ENCODE measurements around the gene AGPAT2. TPM values are rescaled to one million over a fixed set of nuclear protein-coding genes. Genes with fewer than 3 reads are reported as not detected.

The AGPAT2 gene
- total RNA-seq, 1 experiment from 2014 or later, result 124 TPM

- intact Hi-C loops (cut with micrococcal nuclease; ENCODE audit: unreplicated experiment), result no loop called here
- ChIA-PET POLR2A (ENCODE audit: unreplicated experiment) (no interaction called here), CTCF (no interaction called here)
- Histone ChIP-seq H3K4me1 (replicated peaks; ENCODE audit: insufficient read depth) (peaks cover 47% of the 10 kb centered on the region), H3K27me3 (ENCODE audit: insufficient read depth, low read depth) (no peaks in the 10 kb centered on the region), H3K36me3 (ENCODE audit: low read depth) (no peaks in the 10 kb centered on the region), H3K4me3 (no peak overlapping the region), H3K9me2 (ENCODE audit: insufficient read depth) (no peaks in the 10 kb centered on the region), H2AFZ (no peak overlapping the region), H3K27ac (no peak overlapping the region), H3F3A (ENCODE audit: insufficient read depth, low read depth) (peaks cover 42% of the 10 kb centered on the region), H3K79me2 (ENCODE audit: low read depth) (no peaks in the 10 kb centered on the region), H4K20me1 (ENCODE audit: insufficient read depth) (no peaks in the 10 kb centered on the region), H3K9me3 (ENCODE audit: insufficient read depth, low read depth) (no peaks in the 10 kb centered on the region), H3K4me2 (peak overlapping the region; percentile 91)
- no peak for DNase-seq
- BruUV-seq (replicated peaks), result no TSS peak
- TF ChIP-seq EZH2 (IDR thresholded peaks at IDR 0.05; ENCODE audit: low read depth) (no peak), CTCF (conservative IDR thresholded peaks at IDR 0.05) (no peak)
Measured at GRCh38 chr9:136696502-136696901, 9.2 kb upstream of the AGPAT2 start.

DNA sequence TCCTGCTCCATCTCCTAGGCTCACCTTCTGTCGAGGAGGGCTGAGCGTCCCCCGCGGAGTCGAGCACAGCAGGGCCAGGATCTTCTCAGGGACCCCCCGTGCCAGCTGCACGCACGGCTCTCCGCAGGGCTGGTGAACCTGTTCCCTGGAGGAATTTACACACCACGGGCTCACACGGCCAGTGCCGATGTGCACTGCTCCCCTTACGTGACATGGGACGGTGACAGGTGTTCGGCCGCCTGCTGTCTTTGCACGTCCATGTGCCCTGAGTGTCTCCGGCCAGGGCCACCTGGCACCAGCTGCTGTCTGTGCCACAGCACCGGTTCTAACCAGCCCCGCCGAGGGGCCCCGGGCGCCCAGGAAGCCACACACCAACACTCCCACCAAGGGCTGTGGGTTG is 8.7 kb upstream of the AGPAT2 start:
- H4K20me1 ChIP-seq (ENCODE audit: insufficient read depth), result no peaks in the 10 kb centered on the region
- H3K4me1 ChIP-seq (replicated peaks; ENCODE audit: insufficient read depth), result peaks cover 47% of the 10 kb centered on the region
- H3K4me3 ChIP-seq, result no peak overlapping the region
- POLR2A ChIA-PET (ENCODE audit: unreplicated experiment), result interaction anchor here (0.5 kb wide), 1 partner anchor 11 kb away, joined by 3 read pairs; no protein-coding TSS in a partner anchor
- no peaks in the 10 kb centered on the region for H3K9me2 ChIP-seq (ENCODE audit: insufficient read depth)
- peak overlapping the region; percentile 91 for H3K4me2 ChIP-seq
- TF ChIP-seq CTCF (conservative IDR thresholded peaks at IDR 0.05) (no peak), EZH2 (IDR thresholded peaks at IDR 0.05; ENCODE audit: low read depth) (no peak)
- peaks cover 42% of the 10 kb centered on the region for H3F3A ChIP-seq (ENCODE audit: insufficient read depth, low read depth)
- DNase-seq, result no peak
- H3K27me3 ChIP-seq (ENCODE audit: insufficient read depth, low read depth), result no peaks in the 10 kb centered on the region
- BruUV-seq (replicated peaks), result no TSS peak
- intact Hi-C loops (cut with micrococcal nuclease; ENCODE audit: unreplicated experiment), result loop anchor here (2.0 kb wide), 5 partner anchors 15 to 211 kb away; no protein-coding TSS in a partner anchor
- peak overlapping the region; percentile 94 for H3K27ac ChIP-seq
- H3K9me3 ChIP-seq (ENCODE audit: insufficient read depth, low read depth), result no peaks in the 10 kb centered on the region
- no peaks in the 10 kb centered on the region for H3K79me2 ChIP-seq (ENCODE audit: low read depth)
- H3K36me3 ChIP-seq (ENCODE audit: low read depth), result no peaks in the 10 kb centered on the region
- H2AFZ ChIP-seq, result no peak overlapping the region
- CTCF ChIA-PET, result interaction anchor here (0.6 kb wide), 1 partner anchor 13 kb away, joined by 6 read pairs; no protein-coding TSS in a partner anchor

- H3K4me1 ChIP-seq (replicated peaks; ENCODE audit: insufficient read depth), result peaks cover 47% of the 10 kb centered on the region
- H3K4me3 ChIP-seq, result no peak overlapping the region
- H3K4me2 ChIP-seq, result peak overlapping the region; percentile 91
- CTCF ChIA-PET, result interaction anchor here (0.6 kb wide), 1 partner anchor 14 kb away, joined by 6 read pairs; no protein-coding TSS in a partner anchor
- POLR2A ChIA-PET (ENCODE audit: unreplicated experiment), result interaction anchor here (0.5 kb wide), 2 partner anchors 12 to 589 kb away, joined by 3 to 5 read pairs; no protein-coding TSS in a partner anchor
- intact Hi-C loops (cut with micrococcal nuclease; ENCODE audit: unreplicated experiment), result loop anchor here (2.0 kb wide), 5 partner anchors 15 to 211 kb away; no protein-coding TSS in a partner anchor
- H3K36me3 ChIP-seq (ENCODE audit: low read depth), result no peaks in the 10 kb centered on the region
- TF ChIP-seq EZH2 (IDR thresholded peaks at IDR 0.05; ENCODE audit: low read depth), result no peak
- TF ChIP-seq CTCF (conservative IDR thresholded peaks at IDR 0.05), result no peak
- H3K27ac ChIP-seq, result peak overlapping the region; percentile 94
- H3K79me2 ChIP-seq (ENCODE audit: low read depth), result no peaks in the 10 kb centered on the region
- H3K9me2 ChIP-seq (ENCODE audit: insufficient read depth), result no peaks in the 10 kb centered on the region
- H3K27me3 ChIP-seq (ENCODE audit: insufficient read depth, low read depth), result no peaks in the 10 kb centered on the region
- DNase-seq, result peak; percentile 95 to 97
- no peaks in the 10 kb centered on the region for H3K9me3 ChIP-seq (ENCODE audit: insufficient read depth, low read depth)
- no TSS peak for BruUV-seq (replicated peaks)
- no peaks in the 10 kb centered on the region for H4K20me1 ChIP-seq (ENCODE audit: insufficient read depth)
- no peak overlapping the region for H2AFZ ChIP-seq
- H3F3A ChIP-seq (ENCODE audit: insufficient read depth, low read depth), result peaks cover 42% of the 10 kb centered on the region
Measured at GRCh38 chr9:136695435-136695895, 8.2 kb upstream of the AGPAT2 start.
